ENCODE data around the gene HDGF.

- TF ChIP-seq CTCF (IDR thresholded peaks at IDR 0.05) = no peak
- no peak for TF ChIP-seq POLR2A (IDR thresholded peaks at IDR 0.05)
Observed at GRCh38 chr1:156751451-156751756, at the start of gene HDGF.
